Caco-2 (cell line): ENCODE results near the gene IL2RG. TPM values are rescaled to one million over a fixed set of nuclear protein-coding genes. Genes with fewer than 3 reads are reported as not detected.

Experiments
- BruUV-seq: library from RNA; stranded (reverse); fragments of 400-500 nt; replicated peaks from 2 replicates; lab custom pipeline; 2021; lab: Mats Ljungman, UMichigan
- CTCF ChIA-PET: fragments of 300-600 bp; sonication (Branson Sonifier 250); formaldehyde crosslinking; loops from one replicate; lab custom pipeline; 2022; ENCODE audit warnings: antibody characterized with exemption; lab: Charles Lee
- POLR2A ChIA-PET: fragments of 300-600 bp; sonication (Branson Sonifier 250); formaldehyde crosslinking; loops from one replicate; lab custom pipeline; 2022; ENCODE audit warnings: antibody characterized with exemption; lab: Charles Lee
- DNase-seq, 2 experiments: peaks; one replicate each; pipeline versions ENCODE4 v3.0.0 to v3.0.0-alpha.2; 2020 to 2022
- H3K27me3 ChIP-seq: replicated peaks from 2 replicates; pipeline ENCODE4 v1.6.0; 2011; ENCODE audit warnings: low read length; ENCODE audit not compliant: control insufficient read depth, insufficient read depth
- H3K36me3 ChIP-seq: 2 replicates; pipeline ENCODE4 v1.5.1; 2011; ENCODE audit warnings: low read length; ENCODE audit not compliant: control insufficient read depth, insufficient read depth
- H3K4me1 ChIP-seq: fragments of 250-450 bp; sonication (Bioruptor Pico); 2 replicates; pipeline ENCODE4 v1.5.1; 2020; ENCODE audit warnings: mild to moderate bottlenecking
- H3K4me3 ChIP-seq: 2 replicates; pipeline ENCODE4 v1.5.1; 2011; ENCODE audit warnings: low read depth, mild to moderate bottlenecking, control low read depth, low read length
- H3K9me3 ChIP-seq: fragments of 250-450 bp; sonication (Bioruptor Pico); 2 replicates; pipeline ENCODE4 v1.5.1; 2020; ENCODE audit warnings: mild to moderate bottlenecking, moderate library complexity
- H3K27ac Mint-ChIP-seq: one replicate; pipeline ENCODE4 v1.8.0; 2022; ENCODE audit warnings: mixed read lengths; ENCODE audit not compliant: unreplicated experiment
- H3K27me3 Mint-ChIP-seq: one replicate; pipeline ENCODE4 v1.8.0; 2022; ENCODE audit warnings: mixed read lengths; ENCODE audit not compliant: insufficient read depth, unreplicated experiment
- H3K36me3 Mint-ChIP-seq: one replicate; pipeline ENCODE4 v1.8.0; 2022; ENCODE audit warnings: mild to moderate bottlenecking, mixed read lengths; ENCODE audit not compliant: insufficient read depth, unreplicated experiment
- H3K4me1 Mint-ChIP-seq: one replicate; pipeline ENCODE4 v1.8.0; 2022; ENCODE audit warnings: low read depth, mixed read lengths; ENCODE audit not compliant: unreplicated experiment
- H3K4me3 Mint-ChIP-seq: one replicate; pipeline ENCODE4 v1.8.0; 2022; ENCODE audit warnings: mild to moderate bottlenecking, moderate library complexity, mixed read lengths; ENCODE audit not compliant: unreplicated experiment
- H3K9me3 Mint-ChIP-seq: one replicate; pipeline ENCODE4 v1.8.0; 2022; ENCODE audit warnings: mixed read lengths; ENCODE audit not compliant: unreplicated experiment
- intact Hi-C: fragments of 100-400 bp; cut with micrococcal nuclease; formaldehyde crosslinking; loops from one replicate; pipeline ENCODE4 v1.10.0; 2022; ENCODE audit not compliant: unreplicated experiment
- total RNA-seq: library from RNA; stranded (reverse); gene quantifications from 2 replicates; pipeline ENCODE4 v1.2.3, GENCODE V29; 2022
- TF ChIP-seq, protein P1 (sequence below), 2 experiments: fragments of 200-600 bp in 1 of 2; IDR thresholded peaks; 1 replicate in 1 of 2; 2 replicates in 1 of 2; pipeline versions ENCODE4 v1.5.1 to v1.8.0; 2011 to 2022; ENCODE audit warnings: antibody characterized with exemption in 1 of 2, control low read depth in 1 of 2, inconsistent platforms in 1 of 2, low read depth in 1 of 2, low read length in 1 of 2, mild to moderate bottlenecking in 1 of 2, moderate library complexity in 1 of 2; ENCODE audit not compliant: insufficient read depth in 1 of 2, severe bottlenecking in 1 of 2, unreplicated experiment in 1 of 2

IL2RG gene
- total RNA-seq, 1 experiment from 2014 or later = 5.1 TPM

DNA sequence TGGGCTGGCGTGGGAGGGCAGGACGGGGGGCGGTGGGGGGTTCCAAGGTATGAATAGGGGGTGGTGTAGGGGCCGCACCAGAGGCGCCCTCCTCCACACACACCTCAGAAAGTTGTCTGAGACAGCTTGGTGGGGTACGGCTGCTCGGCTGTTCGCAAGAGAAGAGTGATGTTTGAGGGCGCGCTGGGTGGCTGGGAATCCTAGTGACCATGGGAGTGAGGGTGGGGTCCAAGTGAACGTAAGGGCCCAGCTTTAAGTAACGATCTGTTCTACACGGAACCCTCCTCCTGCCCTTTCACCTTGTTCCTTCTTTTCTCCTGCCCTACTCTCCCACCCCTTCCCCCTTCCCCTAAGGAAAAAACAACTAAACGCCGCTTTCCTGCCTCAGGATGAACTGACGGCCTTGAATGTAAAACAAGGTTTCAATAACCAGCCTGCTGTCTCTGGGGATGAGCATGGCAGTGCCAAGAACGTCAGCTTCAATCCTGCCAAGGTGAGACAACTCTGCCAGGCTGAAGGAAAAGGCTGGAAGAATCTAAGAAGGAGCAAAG, 7.7 kb upstream of the IL2RG start:
- peak overlapping the region; percentile 75 for H3K4me3 Mint-ChIP-seq
- Histone ChIP-seq H3K9me3 (no peaks in the 10 kb centered on the region), H3K27me3 (no peaks in the 10 kb centered on the region), H3K4me3 (peak overlapping the region; percentile 71), H3K36me3 (no peaks in the 10 kb centered on the region; the same call in none of the 2 replicates), H3K4me1 (no peaks in the 10 kb centered on the region)
- no peaks in the 10 kb centered on the region for H3K9me3 Mint-ChIP-seq
- BruUV-seq = no TSS peak
- intact Hi-C loops = loop anchor here (1.0 kb wide), 1 partner anchor 51 kb away; the partner anchor contains the start of gene SNX12
- H3K4me1 Mint-ChIP-seq = no peaks in the 10 kb centered on the region
- peaks cover 7% of the 10 kb centered on the region for H3K36me3 Mint-ChIP-seq
- H3K27ac Mint-ChIP-seq = peak overlapping the region; percentile 64
- POLR2A ChIA-PET = interaction anchor here (0.7 to 2.2 kb wide), 3 partner anchors 12 to 247 kb away, joined by 3 to 8 read pairs (median 4); no protein-coding TSS in a partner anchor
- CTCF ChIA-PET = interaction anchor here (1.2 kb wide), 1 partner anchor 18 kb away, joined by 4 read pairs; no protein-coding TSS in a partner anchor
- no peak for DNase-seq
- TF ChIP-seq, protein P1, sequence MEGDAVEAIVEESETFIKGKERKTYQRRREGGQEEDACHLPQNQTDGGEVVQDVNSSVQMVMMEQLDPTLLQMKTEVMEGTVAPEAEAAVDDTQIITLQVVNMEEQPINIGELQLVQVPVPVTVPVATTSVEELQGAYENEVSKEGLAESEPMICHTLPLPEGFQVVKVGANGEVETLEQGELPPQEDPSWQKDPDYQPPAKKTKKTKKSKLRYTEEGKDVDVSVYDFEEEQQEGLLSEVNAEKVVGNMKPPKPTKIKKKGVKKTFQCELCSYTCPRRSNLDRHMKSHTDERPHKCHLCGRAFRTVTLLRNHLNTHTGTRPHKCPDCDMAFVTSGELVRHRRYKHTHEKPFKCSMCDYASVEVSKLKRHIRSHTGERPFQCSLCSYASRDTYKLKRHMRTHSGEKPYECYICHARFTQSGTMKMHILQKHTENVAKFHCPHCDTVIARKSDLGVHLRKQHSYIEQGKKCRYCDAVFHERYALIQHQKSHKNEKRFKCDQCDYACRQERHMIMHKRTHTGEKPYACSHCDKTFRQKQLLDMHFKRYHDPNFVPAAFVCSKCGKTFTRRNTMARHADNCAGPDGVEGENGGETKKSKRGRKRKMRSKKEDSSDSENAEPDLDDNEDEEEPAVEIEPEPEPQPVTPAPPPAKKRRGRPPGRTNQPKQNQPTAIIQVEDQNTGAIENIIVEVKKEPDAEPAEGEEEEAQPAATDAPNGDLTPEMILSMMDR (IDR thresholded peaks at IDR 0.05; ENCODE audit: insufficient read depth in 1 of 2, low read depth in 1 of 2, low read length in 1 of 2, severe bottlenecking in 1 of 2, unreplicated experiment in 1 of 2) = no peak
- no peaks in the 10 kb centered on the region for H3K27me3 Mint-ChIP-seq

DNA sequence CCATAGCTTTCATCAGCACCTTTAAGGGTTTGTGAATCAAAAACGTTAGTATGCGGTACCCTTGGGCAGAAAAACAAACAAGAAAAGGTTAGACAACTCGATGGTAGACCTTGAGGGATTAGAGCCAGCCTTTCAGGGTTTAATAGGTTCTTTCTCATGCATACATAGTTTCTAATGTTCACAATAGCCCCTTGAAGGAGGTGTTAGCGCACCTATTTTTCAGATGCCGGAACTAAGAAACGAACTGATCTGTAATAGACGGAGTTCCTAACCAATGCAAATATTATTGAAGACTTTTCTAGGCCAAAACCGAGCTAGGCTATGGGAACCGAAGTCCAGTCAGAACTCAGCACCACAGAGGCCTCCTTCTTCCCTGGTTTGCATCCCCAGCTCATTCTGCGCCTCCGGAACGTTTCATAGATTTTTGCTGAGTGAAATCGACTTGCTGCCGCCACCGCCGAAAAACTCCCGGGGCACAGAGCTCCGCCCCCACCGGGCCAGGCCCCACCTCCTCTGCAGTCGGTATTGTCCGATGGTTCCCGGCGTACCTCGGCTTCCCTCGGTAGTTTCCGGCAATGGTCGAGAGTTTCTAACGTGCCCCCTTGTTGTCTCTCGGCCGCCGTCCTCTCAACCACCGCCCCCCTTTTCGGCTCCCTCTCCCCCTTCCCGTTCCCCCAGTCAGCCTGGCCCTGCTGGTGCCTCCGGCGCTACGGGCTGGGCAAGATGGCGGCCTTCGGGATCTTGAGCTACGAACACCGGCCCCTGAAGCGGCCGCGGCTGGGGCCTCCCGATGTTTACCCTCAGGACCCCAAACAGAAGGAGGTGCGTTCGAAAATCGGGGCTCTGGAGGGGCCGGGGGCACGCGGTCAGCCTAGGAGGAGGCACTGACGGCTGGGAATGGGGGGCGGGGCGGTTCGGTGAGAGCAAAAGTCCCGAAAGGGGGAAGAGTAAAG, 6.9 kb upstream of the IL2RG start, which contains the start of gene MED12:
Gene MED12, plus strand, starts transcription at position 565 of the 953 bp plus-strand sequence. Its CDS starts 159 bp downstream, at position 724.
- H3K27ac Mint-ChIP-seq = peak within 1 kb of the TSS; percentile 64
- H3K4me1 Mint-ChIP-seq = no peaks in the 10 kb centered on the region
- peaks cover 5% of the 10 kb centered on the region for H3K36me3 Mint-ChIP-seq
- no peaks in the 10 kb centered on the region for H3K27me3 ChIP-seq
- no peaks in the 10 kb centered on the region for H3K9me3 Mint-ChIP-seq
- BruUV-seq = TSS peak; percentile 99
- TF ChIP-seq, protein P1 (IDR thresholded peaks at IDR 0.05; ENCODE audit: insufficient read depth in 1 of 2, low read depth in 1 of 2, low read length in 1 of 2, severe bottlenecking in 1 of 2, unreplicated experiment in 1 of 2) = no peak
- intact Hi-C loops = loop anchor here (1.0 kb wide), 1 partner anchor 50 kb away; the partner anchor contains the start of gene SNX12
- no peaks in the 10 kb centered on the region; the same call in 1 of the 2 replicates for H3K36me3 ChIP-seq
- H3K4me1 ChIP-seq = no peaks in the 10 kb centered on the region
- H3K4me3 Mint-ChIP-seq = peak within 1 kb of the TSS; percentile 75
- H3K4me3 ChIP-seq = peak within 1 kb of the TSS; percentile 71
- CTCF ChIA-PET = interaction anchor here (0.7 to 1.2 kb wide), 2 partner anchors 17 to 110 kb away, joined by 3 to 4 read pairs; no protein-coding TSS in a partner anchor
- POLR2A ChIA-PET = interaction anchor here (0.7 to 2.2 kb wide), 5 partner anchors 11 to 247 kb away, joined by 3 to 8 read pairs (median 4); no protein-coding TSS in a partner anchor
- DNase-seq = peak; percentile 75 to 79
- H3K27me3 Mint-ChIP-seq = no peaks in the 10 kb centered on the region
- H3K9me3 ChIP-seq = no peaks in the 10 kb centered on the region

DNA sequence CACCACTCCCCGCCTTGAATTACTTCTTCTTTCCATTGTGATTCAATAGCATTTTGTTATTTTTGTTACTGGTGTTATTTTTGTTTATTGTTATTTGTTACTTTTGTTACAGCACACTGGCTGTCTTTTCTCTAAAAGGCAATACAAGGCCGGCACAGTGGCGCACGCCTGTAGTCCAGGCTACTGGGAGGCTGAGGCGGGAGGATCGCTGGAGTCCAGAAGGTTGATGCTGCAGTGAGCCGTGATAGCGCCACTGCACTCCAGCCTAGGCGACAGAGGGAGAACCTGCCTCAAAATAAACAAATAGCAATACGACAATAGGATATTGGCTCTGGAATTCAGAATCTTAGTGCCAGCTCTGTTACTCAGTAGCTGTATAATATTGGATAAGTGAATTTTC, 6.0 kb upstream of the IL2RG start:
- Mint-ChIP-seq H3K27ac (no peak overlapping the region), H3K4me1 (peaks cover 2% of the 10 kb centered on the region), H3K27me3 (no peaks in the 10 kb centered on the region), H3K36me3 (peaks cover 5% of the 10 kb centered on the region), H3K9me3 (no peaks in the 10 kb centered on the region), H3K4me3 (peak overlapping the region; percentile 75)
- Histone ChIP-seq H3K4me1 (no peaks in the 10 kb centered on the region), H3K36me3 (no peaks in the 10 kb centered on the region; the same call in 1 of the 2 replicates), H3K9me3 (no peaks in the 10 kb centered on the region), H3K27me3 (no peaks in the 10 kb centered on the region), H3K4me3 (no peak overlapping the region)
- TF ChIP-seq, protein P1 (IDR thresholded peaks at IDR 0.05; ENCODE audit: insufficient read depth in 1 of 2, low read depth in 1 of 2, low read length in 1 of 2, severe bottlenecking in 1 of 2, unreplicated experiment in 1 of 2) = no peak
- ChIA-PET CTCF (no interaction called here), POLR2A (no interaction called here)
- DNase-seq = no peak
- BruUV-seq = no TSS peak
- intact Hi-C loops = no loop called here
